Brain pericyte (primary cell): ENCODE data around the gene UBALD2.
A peak's percentile ranks its signal among the peaks of the same experiment; 100 is the strongest.
"Not testable (repeated sequence)": the region's sequence is repeated elsewhere in the genome, so short reads cannot be mapped to it uniquely, and the experiment has no call there.

Source experiments
- DNase-seq: peaks from one replicate; pipeline ENCODE4 v3.0.0-alpha.2; 2012; ENCODE audit warnings: low read depth, low spot score

The UBALD2 gene

GRCh38 chr17:76264755-76265623 is at the start of gene UBALD2:
Gene UBALD2, plus strand, starts transcription at chr17:76265348. Its CDS starts 158 bp downstream, at chr17:76265506.
- DNase-seq = peak; percentile 98

- DNase-seq = no peak
These were observed 48.1 kb upstream of the UBALD2 start for GRCh38 chr17:76217081-76217480.

GRCh38 chr17:76219670-76220383 is 45.3 kb upstream of the UBALD2 start:
- no peak for DNase-seq

GRCh38 chr17:76223802-76224201 is 41.3 kb upstream of the UBALD2 start:
- no peak for DNase-seq

GRCh38 chr17:76225373-76226086 is 39.6 kb upstream of the UBALD2 start:
- not testable (repeated sequence) for DNase-seq

- DNase-seq = not testable (repeated sequence)
These were observed 38.4 kb upstream of the UBALD2 start for GRCh38 chr17:76226749-76227148.

GRCh38 chr17:76232342-76232741 is 32.8 kb upstream of the UBALD2 start:
- DNase-seq = no peak

- no peak for DNase-seq
These were observed 31.4 kb upstream of the UBALD2 start for GRCh38 chr17:76233588-76234353.

GRCh38 chr17:76234354-76234679 is 30.8 kb upstream of the UBALD2 start:
- no peak for DNase-seq

- DNase-seq = no peak
These were observed 29.3 kb upstream of the UBALD2 start for GRCh38 chr17:76235883-76236282.

- DNase-seq = no peak
These were observed 28.5 kb upstream of the UBALD2 start for GRCh38 chr17:76236603-76237002.

GRCh38 chr17:76237859-76238313 is 27.3 kb upstream of the UBALD2 start:
- no peak for DNase-seq

GRCh38 chr17:76238847-76239537 is 26.2 kb upstream of the UBALD2 start:
- no peak for DNase-seq

- DNase-seq = no peak
These were observed 25.4 kb upstream of the UBALD2 start for GRCh38 chr17:76239538-76240274.

GRCh38 chr17:76240461-76241203 is 24.5 kb upstream of the UBALD2 start, which contains the start of gene RNF157:
Gene RNF157, minus strand, starts transcription at chr17:76240493. Its CDS starts 253 bp downstream, at chr17:76240240.
- DNase-seq = no peak

GRCh38 chr17:76241204-76241538 is 24.0 kb upstream of the UBALD2 start:
- DNase-seq = no peak

- no peak for DNase-seq
These were observed 23.4 kb upstream of the UBALD2 start for GRCh38 chr17:76241691-76242255.

- DNase-seq = no peak
These were observed 21.1 kb upstream of the UBALD2 start for GRCh38 chr17:76243826-76244679.
